M059J (cell line): Measurements from ENCODE around the gene MTX3. TPM values are rescaled to one million over a fixed set of nuclear protein-coding genes. Genes with fewer than 3 reads are reported as not detected.

Experiments used
- DNase-seq: peaks from one replicate; pipeline ENCODE4 v3.0.0-alpha.2; 2012; ENCODE audit warnings: low read depth
- total RNA-seq: library from RNA; depleted of rRNA; stranded (reverse); fragments of >200 nt; shearing (Covaris generic); gene quantifications from 2 replicates; pipeline ENCODE4 v1.2.3, GENCODE V29; 2014; rRNA removed

Gene MTX3, protein sequence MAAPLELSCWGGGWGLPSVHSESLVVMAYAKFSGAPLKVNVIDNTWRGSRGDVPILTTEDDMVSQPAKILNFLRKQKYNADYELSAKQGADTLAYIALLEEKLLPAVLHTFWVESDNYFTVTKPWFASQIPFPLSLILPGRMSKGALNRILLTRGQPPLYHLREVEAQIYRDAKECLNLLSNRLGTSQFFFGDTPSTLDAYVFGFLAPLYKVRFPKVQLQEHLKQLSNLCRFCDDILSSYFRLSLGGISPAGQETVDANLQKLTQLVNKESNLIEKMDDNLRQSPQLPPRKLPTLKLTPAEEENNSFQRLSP
- 10.2 and 10.8 TPM in 2 replicates for total RNA-seq

DNA sequence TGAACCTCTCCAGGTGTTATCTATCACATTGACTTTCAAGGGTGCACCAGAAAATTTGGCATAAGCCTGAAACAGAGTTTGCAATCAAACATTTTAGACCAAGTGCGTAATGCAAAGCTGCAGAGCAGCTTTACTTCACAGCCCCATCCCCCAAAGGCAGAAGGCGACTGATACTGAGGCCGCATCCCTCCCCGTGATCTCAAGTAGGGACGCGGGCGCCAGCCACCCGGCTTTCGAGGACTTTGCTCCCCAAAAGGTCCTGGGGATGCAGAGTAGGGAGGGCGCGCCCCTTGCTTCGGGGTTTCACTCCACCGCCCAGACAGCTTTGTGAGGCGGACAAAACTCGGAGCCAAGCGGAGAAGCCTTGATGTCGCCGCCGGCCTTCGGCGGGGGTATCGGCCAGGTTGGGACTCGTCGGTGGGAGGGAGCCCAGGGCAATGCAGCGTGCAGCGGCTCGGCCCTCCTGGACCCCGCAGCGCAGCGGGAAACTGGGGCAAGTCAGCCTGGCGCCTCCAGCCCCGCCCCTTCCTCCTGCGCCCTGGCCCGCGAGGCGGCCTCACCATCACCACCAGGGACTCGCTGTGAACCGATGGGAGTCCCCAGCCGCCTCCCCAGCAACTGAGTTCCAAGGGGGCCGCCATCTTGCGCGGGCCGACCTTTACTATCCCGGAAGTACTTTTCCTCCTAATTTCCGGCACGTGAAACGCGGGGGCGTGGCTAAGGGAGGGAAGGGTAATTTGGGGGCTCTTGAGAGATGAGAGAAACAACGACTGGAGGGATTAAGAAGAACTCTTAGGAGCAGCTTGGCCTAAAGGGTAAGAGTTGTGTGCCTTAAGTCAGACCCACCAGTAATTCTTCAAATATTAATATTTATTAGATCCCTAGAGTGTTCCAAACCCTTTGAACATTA lies at the start of gene MTX3:
MTX3 (minus strand) TSS at position 665 of the 910 bp plus-strand sequence; CDS start at position 641, 24 bp downstream.
- DNase-seq: peak; percentile 85

DNA sequence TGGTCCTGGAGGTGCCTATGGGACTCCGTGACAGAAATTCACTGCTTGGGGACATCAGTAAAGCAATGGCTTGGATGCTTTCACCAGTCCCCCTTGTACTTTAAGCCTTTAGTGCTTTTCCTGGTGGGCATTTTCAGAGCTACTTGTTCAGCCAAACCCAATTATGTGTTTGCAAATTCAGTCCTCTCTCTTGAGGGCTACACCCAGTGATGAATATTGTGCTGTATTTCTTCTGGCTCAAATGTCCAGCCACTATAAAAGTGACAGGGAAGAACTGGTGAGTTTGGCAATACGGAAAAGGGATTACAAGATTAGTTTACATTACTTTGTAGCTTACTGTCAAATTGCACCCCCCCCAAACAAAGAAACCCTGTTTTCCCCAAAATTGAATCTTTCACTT lies 48.6 kb upstream of the MTX3 start:
- DNase-seq: no peak

DNA sequence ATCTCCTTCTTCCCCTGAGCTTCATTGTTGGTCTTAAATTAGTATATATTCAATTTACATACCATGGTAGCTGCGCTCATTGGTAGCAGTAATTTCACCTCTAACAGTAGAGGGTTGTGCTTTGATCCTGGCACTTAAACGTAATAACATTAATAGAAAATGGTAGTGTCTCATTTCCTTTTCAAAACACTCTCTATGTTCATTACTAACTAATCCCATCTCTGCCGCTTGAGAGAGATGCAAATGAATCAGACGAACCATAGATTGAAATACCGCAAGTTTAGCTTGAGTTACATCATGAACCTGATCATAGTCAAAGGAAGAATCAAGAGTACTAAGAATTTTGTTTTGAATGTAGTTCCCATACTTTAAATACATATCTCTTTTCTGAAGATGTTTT lies 46.3 kb upstream of the MTX3 start:
- no peak for DNase-seq

DNA sequence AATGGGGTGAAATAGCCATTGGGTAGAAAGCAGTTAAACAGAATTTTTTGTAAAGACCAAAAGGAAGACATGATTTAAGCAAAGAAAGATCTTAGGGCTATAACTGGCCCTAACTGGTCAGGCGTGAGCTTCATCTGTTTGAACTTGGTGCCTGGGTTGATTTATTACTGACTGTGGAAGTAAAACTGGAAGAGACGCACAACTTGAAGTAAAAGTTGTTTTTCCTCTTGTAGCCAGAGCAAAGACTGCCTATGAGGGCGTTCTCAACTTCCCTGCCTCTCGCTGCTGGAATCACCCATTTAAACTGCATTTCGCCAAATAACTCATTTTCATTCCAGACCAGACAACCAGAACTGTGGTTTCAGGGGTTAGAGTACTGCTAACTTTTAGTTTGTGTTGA lies 45.6 kb upstream of the MTX3 start:
- DNase-seq: no peak

DNA sequence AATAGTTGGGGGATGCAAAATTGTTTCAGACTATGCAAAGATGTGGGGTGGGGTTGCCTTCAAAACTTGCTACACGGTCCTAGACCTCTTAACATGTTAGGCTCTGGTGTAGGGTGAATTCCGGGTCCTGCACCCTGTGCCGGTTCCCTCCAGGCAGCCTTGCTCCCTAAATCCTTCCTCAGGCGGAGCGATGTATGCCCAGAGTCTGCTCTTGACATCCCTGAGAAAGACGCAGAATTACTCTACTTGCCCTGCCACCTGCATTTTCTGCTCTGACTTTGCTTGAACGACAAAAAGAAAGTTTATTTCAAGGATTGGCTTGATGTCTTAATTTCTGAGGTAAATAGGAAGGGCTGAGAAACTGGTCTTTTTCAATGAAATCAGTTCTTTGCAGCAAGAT lies 44.8 kb upstream of the MTX3 start:
- DNase-seq: no peak

DNA sequence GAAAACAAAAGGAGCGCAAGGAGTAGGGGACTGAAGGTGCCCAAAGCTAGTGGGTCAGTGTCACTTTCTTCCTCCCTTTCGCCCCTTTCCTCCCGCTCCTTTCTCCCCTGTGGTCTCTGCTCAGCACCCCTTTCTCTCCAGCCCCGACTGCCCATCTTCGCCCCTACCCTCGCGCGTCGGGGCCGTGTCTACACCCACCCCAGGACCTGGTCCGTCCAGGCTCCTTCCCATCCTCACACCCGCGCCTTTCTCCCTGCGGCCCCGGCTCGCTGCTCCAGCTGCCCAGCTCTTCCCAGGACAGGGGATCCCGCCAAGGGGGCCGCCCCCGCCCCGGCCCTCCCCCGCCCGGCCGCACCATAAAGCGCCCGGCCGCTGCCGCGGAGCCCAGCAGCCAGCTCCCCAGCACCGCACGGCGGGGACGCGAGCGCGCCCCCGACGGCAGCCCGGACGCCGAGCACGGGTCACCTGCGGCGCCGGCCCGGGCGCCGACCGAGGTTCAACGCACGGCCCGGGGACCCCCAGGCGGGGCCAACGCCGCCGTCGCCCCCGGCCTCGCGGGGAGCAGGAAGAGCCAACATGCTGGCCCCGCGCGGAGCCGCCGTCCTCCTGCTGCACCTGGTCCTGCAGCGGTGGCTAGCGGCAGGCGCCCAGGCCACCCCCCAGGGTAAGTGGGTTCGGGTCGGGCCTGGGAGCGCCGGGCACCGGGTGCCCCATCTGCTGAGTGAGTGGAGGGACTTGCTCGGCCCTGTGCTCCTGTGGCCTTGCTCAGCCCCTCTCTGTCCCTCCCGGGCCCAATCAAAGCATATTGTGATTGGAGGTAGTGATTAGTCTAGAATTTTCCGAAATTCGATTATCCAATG lies 44.1 kb upstream of the MTX3 start, which contains the start of gene THBS4:
THBS4 (plus strand) TSS at position 387 of the 860 bp plus-strand sequence; CDS start at position 577, 190 bp downstream.
- no peak for DNase-seq

DNA sequence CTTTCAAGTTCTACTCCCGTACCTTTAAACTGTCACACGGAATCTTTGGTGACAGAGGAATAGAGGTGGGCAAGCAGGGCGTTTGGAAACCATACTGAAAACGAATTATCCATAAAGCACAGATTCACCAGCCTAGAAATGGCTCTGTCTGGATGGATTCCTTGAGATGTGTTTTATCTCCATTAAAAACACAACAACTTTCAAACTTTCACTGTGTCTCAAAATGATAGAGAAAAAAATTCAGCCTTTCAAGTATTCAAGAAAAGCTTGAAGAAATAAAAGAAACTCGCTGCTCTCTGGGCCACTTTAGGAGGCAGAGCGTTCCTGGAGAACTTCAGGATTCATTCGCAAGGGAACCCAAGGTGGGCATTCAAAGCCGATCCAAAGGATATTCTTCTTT lies 43.5 kb upstream of the MTX3 start:
- DNase-seq: no peak

DNA sequence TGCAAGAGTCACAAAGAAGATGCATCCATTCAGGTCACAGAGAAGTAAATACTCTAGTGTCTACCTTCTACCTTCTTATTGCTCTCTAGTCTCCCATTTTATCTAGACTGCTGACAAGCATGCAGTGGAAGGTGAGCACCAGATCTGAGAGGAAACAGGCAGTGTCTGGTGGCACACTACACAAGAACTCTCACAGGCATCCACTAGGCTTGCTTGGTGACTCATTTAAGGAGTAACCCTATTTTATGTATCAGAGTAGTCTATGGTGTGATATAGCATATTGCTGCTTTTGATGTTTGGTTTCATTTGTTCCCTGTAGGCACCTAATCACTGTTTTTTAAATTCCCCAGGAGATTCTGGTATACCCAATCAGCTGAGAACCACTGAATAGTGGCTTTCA lies 42.5 kb upstream of the MTX3 start:
- DNase-seq: no peak

DNA sequence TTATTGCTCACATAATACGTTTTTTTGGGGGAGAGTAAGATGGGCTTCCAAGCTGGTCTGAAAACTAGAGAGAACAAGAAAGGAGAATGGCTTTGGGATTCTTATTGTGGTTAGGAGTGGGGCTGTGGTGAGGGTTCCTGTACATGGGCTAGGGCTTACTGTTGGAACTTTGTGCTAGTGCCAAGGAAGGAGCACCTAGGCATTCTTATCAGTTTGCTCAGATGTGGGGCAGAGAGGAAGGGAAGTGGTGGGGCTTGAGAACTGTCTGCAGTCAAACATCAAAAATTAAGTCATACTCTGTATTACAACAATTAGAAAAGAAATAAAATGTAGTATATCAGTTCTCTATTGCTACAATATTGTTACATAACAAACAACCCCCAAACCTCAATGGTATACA lies 40.0 kb upstream of the MTX3 start:
- no peak for DNase-seq

DNA sequence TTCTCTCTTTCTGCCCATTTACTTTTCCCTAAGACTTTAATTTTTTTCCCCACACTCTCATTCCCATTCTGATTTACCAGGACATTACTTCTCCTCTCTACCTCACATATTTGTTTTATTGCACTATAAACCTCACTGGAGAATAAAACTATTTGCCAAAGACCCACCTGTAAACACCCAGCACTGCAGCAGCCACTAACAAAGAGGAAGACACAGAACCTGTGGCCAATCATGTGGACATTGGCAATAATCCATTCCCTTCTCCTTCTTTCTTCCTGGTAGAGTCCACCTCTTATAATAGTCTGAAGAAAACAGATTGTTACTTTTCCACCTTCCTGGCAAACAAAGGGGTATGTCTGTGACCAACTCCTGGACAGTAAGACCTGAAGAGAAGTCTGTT lies 35.8 kb upstream of the MTX3 start:
- DNase-seq: no peak

DNA sequence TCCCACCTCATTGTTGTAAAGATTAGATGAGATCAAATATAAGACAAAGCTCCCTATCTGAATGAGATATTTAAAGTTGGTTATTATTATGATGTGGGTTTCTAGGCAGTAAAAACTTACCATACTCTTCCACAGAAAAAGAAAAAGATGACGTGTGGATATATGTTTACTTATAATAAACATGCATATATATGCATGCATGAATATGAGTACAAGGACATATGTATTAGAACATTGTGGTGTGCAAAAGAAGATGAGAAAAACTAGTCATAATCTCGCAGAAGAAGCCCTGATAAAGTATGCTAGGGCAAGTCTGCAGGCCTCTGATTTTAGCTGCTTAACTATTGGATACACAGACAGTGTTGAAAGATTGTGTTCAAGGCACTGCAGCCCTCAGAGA lies 34.0 kb upstream of the MTX3 start:
- DNase-seq: no peak

DNA sequence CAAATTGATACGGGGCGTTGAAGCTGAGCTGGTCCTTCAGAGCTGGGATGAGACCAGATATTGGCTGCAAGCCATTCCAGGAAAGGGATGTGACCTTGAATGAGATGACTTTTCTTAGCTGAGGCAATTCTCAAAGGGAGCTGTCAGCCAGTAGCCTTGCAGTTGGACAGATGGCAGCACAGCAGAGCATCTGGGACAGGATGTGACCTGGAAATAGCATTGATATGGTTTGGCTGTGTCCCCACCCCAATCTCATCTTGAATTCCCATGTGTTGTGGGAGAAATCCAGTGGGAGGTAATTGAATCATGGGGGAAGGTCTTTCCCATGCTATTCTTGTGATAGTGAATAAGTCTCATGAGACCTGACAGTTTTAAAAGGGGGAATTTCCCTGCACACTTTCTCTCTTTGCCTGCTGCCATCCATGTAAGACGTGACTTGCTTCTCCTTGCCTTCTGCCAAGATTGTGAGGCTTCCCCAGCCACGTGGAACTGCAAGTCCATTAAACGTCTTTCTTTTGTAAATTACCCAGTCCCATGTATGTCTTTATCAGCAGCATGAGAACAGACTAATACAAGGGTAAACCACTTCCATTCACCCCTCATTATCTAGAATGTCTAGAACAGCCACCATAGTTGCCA lies 19.8 kb upstream of the MTX3 start:
- no peak for DNase-seq

DNA sequence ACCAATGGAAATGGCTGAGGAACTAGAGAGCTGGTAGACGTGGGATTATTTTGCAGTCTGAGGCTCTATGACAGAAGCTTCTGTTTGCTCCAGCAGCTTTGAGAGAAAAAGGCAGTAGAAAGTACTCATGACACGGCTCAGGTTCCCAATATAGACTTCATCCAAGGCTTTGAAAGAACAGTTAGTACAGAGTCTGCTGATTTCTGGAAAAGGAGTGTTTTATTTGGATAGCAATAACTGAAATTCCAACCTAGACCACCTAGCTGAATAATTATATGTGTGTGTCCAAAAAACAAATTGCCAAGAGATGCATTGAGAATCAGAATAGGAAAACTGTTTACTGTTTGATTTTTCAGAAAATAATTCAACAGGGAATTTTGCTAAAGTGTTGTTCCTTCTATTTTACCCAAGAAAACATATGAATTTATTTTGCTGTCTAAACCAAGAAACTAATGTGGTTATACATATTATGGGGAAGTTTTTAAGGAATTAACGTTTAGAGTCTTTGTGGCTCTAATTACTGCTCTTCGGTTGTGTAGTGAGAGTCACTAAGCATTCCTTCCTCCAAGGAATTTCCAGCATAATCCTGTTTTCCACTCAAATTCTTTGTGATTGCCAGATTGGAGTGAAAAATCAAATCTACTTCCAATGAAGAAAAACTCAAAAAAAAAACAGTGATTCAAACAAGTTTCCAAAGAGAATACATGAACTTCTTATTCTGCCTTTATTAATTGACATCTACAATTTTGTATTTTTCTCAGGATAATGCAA lies 18.1 kb upstream of the MTX3 start:
- DNase-seq: no peak

DNA sequence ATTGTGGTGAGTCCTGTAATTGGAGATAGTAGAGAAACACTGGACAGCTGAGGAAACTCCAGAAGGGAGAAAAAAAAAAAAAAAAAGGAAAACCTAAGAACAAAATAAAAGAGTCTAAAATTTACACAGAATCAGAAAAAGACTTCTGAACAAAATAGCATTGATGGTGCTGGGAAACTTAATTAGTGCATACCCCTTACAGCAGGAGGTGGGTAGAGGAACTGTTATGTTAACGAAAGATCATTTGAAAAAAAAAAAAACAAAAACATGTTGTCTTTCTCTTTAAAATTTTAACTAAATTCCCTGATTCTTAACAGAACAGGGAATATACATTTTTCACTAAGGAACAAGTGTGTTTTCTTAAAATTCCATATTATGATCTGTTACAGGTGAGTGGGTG lies 11.6 kb upstream of the MTX3 start:
- no peak for DNase-seq

DNA sequence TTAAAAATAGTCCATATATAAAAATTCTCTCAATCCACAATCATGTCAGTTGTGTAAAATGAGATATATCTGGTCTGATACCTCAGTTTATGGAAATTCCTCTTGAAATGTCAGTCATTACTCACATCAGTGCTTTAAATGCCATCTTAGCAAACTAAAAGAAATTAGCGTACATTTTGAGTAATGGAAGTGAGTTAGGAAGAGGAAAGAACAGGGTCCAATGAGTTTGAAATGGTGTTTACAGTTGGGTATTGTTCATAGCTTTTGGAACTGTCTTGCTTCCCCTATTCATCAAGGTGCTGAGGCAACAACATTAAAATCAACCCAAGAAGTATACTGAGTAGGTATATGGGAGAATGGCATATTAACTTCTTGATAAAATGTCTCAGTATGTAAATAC lies 8.7 kb upstream of the MTX3 start:
- no peak for DNase-seq

DNA sequence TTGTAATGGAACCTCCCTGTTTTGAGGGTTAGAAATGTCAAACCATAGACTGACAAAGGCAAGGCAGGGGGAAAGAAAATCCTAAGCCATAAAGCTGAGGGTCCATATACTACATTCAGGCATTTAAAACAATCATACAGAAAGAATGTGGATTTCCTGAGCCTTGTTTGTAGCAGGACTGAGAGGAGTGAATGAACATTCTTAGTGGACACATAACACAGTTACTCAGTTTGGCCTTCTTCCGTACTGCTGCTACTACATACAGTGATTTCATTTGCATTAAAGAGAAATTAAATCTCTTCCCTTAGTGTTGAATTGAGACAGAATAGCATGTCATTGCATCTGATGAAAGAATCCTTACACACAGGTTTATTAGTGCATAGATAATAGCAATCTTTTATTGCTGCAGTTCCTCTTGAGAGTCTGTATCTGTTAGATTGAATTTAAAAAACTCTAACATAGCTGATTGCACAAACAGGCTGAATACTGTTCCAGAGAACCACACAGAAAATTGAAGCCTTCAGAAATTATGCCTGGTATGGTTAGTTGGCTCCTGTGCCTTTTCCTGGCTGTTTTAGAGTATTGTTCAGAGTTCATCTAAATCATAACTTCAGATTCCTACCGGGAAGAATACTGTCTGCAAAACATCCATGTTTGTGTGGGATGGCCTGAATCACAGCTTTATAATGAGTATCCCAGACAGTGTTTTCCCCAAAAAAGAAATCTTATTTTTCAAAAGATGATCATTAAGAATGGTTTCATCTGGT lies 2.0 kb upstream of the MTX3 start:
- DNase-seq: no peak

DNA sequence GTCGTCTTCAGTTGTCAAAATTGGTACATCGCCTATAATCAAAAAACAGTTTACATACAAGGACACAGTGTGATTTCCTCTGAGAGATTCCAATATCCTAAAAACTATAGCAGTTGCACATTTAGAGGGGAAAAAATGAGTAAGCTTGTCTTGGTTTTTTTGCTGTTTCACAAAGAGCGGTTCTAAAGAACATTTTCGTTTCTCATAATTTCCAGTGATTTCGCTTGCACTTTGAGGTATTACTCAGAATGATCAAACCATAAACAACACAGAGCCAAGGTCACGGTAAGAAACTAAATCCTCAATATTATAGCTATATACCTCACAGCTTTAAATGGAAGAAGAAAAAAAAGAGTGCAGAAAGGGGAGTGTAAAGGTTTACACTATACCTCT lies 861 bp downstream of the MTX3 start:
- peak; percentile 3 for DNase-seq

DNA sequence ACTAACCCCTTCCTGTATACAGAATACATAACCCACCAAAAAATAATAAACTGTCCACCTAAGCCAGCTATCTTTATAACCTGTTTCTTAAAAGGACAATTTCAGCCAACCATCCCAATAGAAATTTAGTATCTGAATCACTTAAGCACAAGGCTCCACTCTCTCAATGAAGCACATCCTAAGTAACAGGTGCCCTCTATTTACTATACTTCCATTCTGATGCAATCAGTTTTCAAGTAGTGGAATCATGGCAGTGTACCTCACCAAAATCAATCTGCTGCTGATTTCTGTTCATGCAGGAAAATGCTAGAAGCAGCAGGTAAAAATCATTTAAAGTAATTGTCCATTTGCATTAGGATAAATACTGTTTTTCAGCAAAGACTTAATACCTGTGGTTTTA lies 4.8 kb downstream of the MTX3 start:
- DNase-seq: no peak

DNA sequence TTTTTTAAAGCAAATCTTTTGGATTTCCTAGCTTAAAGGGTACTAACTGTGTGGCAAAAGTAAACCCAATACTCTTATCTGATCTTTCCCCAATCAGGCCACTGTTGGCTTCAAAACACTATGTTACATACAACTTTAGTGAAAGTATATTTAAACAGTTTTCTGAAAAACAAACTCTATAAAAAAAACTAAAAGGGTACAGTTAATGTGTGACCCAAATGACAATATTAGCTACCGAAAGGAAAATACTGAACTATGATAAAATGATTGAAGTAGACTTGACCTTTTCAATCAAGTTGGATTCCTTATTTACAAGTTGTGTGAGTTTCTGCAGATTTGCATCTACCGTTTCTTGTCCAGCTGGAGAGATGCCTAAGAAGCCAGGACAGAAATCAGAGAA lies 5.8 kb downstream of the MTX3 start:
- DNase-seq: no peak

DNA sequence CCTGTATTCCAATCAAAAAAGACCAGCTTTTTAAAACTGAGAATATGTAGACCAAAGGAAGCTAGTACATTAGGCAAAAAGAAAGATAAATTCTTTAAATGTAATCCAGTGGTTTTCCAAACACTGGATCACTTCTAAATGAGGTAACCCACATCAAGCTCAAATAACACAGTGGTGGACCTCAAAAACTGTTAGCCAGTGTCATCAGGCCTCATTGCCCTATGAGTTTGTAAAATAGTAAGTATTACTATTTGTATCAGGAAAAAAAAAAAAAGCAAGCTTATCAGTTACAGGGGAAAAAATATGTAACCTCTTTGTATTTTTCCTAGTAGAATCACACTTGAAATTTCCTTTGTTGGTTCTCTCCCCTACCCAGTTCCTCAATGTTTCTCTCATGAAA lies 6.7 kb downstream of the MTX3 start:
- no peak for DNase-seq
